HG03064 (cell line): ENCODE results near the gene SNRPD2.
"Not testable (repeated sequence)": the region's sequence is repeated elsewhere in the genome, so short reads cannot be mapped to it uniquely, and the experiment has no call there.

Experiments used
- ATAC-seq: cut with Tn5 transposase; IDR thresholded peaks from one replicate; pipeline ENCODE4 v1.9.1; 2021; ENCODE audit warnings: low read depth; ENCODE audit not compliant: unreplicated experiment

Gene SNRPD2

GRCh38 chr19:45691516-45692186 lies at the start of gene SNRPD2:
Gene SNRPD2, minus strand, starts transcription at chr19:45691953. Its CDS starts 65 bp downstream, at chr19:45691888.
- peak; percentile 38 for ATAC-seq

- ATAC-seq = no peak
These were observed 48.0 kb upstream of the SNRPD2 start for GRCh38 chr19:45739498-45740439.

GRCh38 chr19:45733160-45733810 lies 41.5 kb upstream of the SNRPD2 start, which contains the start of gene MEIOSIN:
Gene MEIOSIN, plus strand, starts transcription at chr19:45733439. Its CDS starts 1,938 bp downstream, at chr19:45735377.
- ATAC-seq = no peak

- ATAC-seq = peak; percentile 83
These were observed 38.9 kb upstream of the SNRPD2 start, which contains the start of gene FBXO46 for GRCh38 chr19:45730368-45731288. Gene FBXO46, minus strand, starts transcription at chr19:45730896. Its CDS starts 17,401 bp downstream, at chr19:45713495.

- ATAC-seq = no peak
These were observed 38.1 kb upstream of the SNRPD2 start for GRCh38 chr19:45729800-45730290.

GRCh38 chr19:45728683-45729082 lies 36.9 kb upstream of the SNRPD2 start:
- ATAC-seq = not testable (repeated sequence)

GRCh38 chr19:45720065-45720464 lies 28.3 kb upstream of the SNRPD2 start:
- not testable (repeated sequence) for ATAC-seq

GRCh38 chr19:45717983-45718650 lies 26.4 kb upstream of the SNRPD2 start:
- no peak for ATAC-seq

- peak; percentile 75 for ATAC-seq
These were observed 25.6 kb upstream of the SNRPD2 start for GRCh38 chr19:45717131-45717982.

- no peak for ATAC-seq
These were observed 24.8 kb upstream of the SNRPD2 start for GRCh38 chr19:45716359-45717130.

GRCh38 chr19:45715139-45715538 lies 23.4 kb upstream of the SNRPD2 start:
- no peak for ATAC-seq

GRCh38 chr19:45713141-45713540 lies 21.4 kb upstream of the SNRPD2 start:
- no peak for ATAC-seq

GRCh38 chr19:45712699-45713067 lies 20.9 kb upstream of the SNRPD2 start:
- no peak for ATAC-seq

- ATAC-seq = no peak
These were observed 20.3 kb upstream of the SNRPD2 start for GRCh38 chr19:45711851-45712698.

- no peak for ATAC-seq
These were observed 18.8 kb upstream of the SNRPD2 start for GRCh38 chr19:45710356-45711130.
